ENCODE data around the gene IGFN1. TPM values are rescaled to one million over a fixed set of nuclear protein-coding genes. Genes with fewer than 3 reads are reported as not detected.
"Not testable (repeated sequence)": the region's sequence is repeated elsewhere in the genome, so short reads cannot be mapped to it uniquely, and the experiment has no call there.

The IGFN1 gene
- total RNA-seq, 4 donors from 2014 or later: not detected

GRCh38 chr1:201255479-201256362, 65.1 kb downstream of the IGFN1 start:
- peaks cover 42% of the 10 kb centered on the region for H3K27me3 ChIP-seq
- H3K4me3 ChIP-seq: no peak overlapping the region
- peaks cover 0 to 11% (median 10%) of the 10 kb centered on the region in 3 donors for H3K4me1 ChIP-seq
- no peaks in the 10 kb centered on the region for H3K9me3 ChIP-seq
- ATAC-seq: no peak
- TF ChIP-seq POLR2A (IDR thresholded peaks at IDR 0.05) (no peak), EP300 (IDR thresholded peaks at IDR 0.05) (no peak), POLR2AphosphoS5 (IDR thresholded peaks at IDR 0.05) (no peak), CTCF (IDR thresholded peaks at IDR 0.05) (no peak)
- no peaks in the 10 kb centered on the region for H3K36me3 ChIP-seq
- WGBS, 2 donors (ENCODE audit: low coverage in 1 of 2): 87 to 89% methylated on average over 5 to 6 of the region's 17 CpGs
- H3K27ac ChIP-seq: no peak overlapping the region

DNA sequence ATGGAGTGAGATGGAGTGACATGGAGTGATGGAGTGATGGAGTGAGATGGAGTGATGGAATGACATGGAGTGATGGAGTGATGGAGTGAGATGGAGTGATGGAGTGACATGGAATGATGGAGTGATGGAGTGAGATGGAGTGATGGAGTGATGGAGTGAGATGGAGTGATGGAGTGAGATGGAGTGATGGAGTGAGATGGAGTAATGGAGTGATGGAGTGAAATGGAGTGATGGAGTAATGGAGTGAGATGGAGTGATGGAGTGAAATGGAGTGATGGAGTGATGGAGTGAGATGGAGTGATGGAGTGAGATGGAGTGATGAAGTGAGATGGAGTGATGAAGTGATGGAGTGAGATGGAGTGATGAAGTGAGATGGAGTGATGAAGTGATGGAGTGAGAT, 67.5 kb downstream of the IGFN1 start:
- H3K4me1 ChIP-seq: peaks cover 0 to 11% (median 10%) of the 10 kb centered on the region in 3 donors
- not testable (repeated sequence) for H3K27ac ChIP-seq, H3K36me3 ChIP-seq, ATAC-seq, H3K9me3 ChIP-seq, H3K4me3 ChIP-seq
- H3K27me3 ChIP-seq: peaks cover 59% of the 10 kb centered on the region

DNA sequence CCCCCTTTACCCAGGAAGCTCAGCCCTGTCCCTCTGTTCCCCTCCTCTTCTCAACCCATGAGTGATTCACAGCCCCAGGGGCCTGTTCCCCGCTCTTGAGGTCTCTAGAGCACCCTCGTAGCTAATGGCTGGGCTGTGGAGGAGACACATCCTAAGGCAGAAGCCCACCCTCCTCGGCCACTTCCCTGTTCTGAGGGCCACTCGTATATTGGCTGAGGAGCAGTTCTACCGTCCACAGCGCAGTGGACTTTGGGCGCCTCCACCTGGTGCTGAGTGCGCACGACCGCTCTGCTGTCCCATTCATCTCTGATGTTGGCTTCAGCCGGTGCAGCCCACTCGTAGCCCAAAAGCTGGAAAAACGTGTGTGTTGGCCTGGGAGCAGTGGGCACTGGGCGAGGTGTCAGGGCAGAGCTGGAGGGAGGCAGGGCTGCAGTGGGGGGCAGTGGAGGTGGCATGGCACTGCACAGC, 68.2 kb downstream of the IGFN1 start:
- Histone ChIP-seq H3K9me3 (no peaks in the 10 kb centered on the region), H3K27ac (no peak overlapping the region), H3K27me3 (peaks cover 59% of the 10 kb centered on the region), H3K4me3 (no peak overlapping the region), H3K4me1 (peaks cover 0 to 11% (median 10%) of the 10 kb centered on the region in 3 donors), H3K36me3 (no peaks in the 10 kb centered on the region)
- TF ChIP-seq EP300 (IDR thresholded peaks at IDR 0.05) (no peak), POLR2AphosphoS5 (IDR thresholded peaks at IDR 0.05) (no peak), CTCF (IDR thresholded peaks at IDR 0.05) (no peak), POLR2A (IDR thresholded peaks at IDR 0.05) (no peak)
- 60 to 86% methylated on average over 1 to 11 of the region's 14 CpGs for WGBS, 2 donors (ENCODE audit: low coverage in 1 of 2)
- ATAC-seq: no peak

GRCh38 chr1:201259476-201260235, 69.0 kb downstream of the IGFN1 start:
- Histone ChIP-seq H3K4me1 (peaks cover 0 to 11% (median 10%) of the 10 kb centered on the region in 3 donors), H3K9me3 (no peaks in the 10 kb centered on the region), H3K27me3 (peaks cover 58% of the 10 kb centered on the region), H3K4me3 (no peak overlapping the region), H3K27ac (no peak overlapping the region), H3K36me3 (no peaks in the 10 kb centered on the region)
- 0% methylated on average over 2 of the region's 28 CpGs; no CpG with 5 or more reads in 1 of the 2 donors for WGBS, 2 donors (ENCODE audit: low coverage in 1 of 2)
- TF ChIP-seq POLR2AphosphoS5 (IDR thresholded peaks at IDR 0.05) (no peak), EP300 (IDR thresholded peaks at IDR 0.05) (no peak), CTCF (IDR thresholded peaks at IDR 0.05) (no peak), POLR2A (IDR thresholded peaks at IDR 0.05) (no peak)
- peak; percentile 20 for ATAC-seq

- H3K4me1 ChIP-seq: peaks cover 0 to 11% (median 10%) of the 10 kb centered on the region in 3 donors
- H3K27ac ChIP-seq: no peak overlapping the region
- H3K9me3 ChIP-seq: no peaks in the 10 kb centered on the region
- H3K4me3 ChIP-seq: no peak overlapping the region
- no peaks in the 10 kb centered on the region for H3K36me3 ChIP-seq
- peak; percentile 44 for ATAC-seq
- peaks cover 52% of the 10 kb centered on the region for H3K27me3 ChIP-seq
- no peak for TF ChIP-seq POLR2AphosphoS5 (IDR thresholded peaks at IDR 0.05)
- TF ChIP-seq EP300 (IDR thresholded peaks at IDR 0.05): no peak
- WGBS, 2 donors (ENCODE audit: low coverage in 1 of 2): 14 to 15% methylated on average over 1 to 6 of the region's 11 CpGs
Observed at GRCh38 chr1:201260236-201260590, 69.6 kb downstream of the IGFN1 start.
